VCaP (cell line): ENCODE data around the gene ITGAV.

ENCODE experiments used
- H3K27ac ChIP-seq: fragments of 450-650 bp; 2 replicates; pipeline ENCODE4 v1.5.1; 2017
- TF ChIP-seq, protein P1 (sequence below): fragments of 450-650 bp; conservative IDR thresholded peaks from 2 replicates; pipeline ENCODE4 v1.5.1; 2017; ENCODE audit warnings: mild to moderate bottlenecking, moderate library complexity

ITGAV gene

GRCh38 chr2:186645999-186646398, 56.1 kb downstream of the ITGAV start:
- TF ChIP-seq, protein P1, sequence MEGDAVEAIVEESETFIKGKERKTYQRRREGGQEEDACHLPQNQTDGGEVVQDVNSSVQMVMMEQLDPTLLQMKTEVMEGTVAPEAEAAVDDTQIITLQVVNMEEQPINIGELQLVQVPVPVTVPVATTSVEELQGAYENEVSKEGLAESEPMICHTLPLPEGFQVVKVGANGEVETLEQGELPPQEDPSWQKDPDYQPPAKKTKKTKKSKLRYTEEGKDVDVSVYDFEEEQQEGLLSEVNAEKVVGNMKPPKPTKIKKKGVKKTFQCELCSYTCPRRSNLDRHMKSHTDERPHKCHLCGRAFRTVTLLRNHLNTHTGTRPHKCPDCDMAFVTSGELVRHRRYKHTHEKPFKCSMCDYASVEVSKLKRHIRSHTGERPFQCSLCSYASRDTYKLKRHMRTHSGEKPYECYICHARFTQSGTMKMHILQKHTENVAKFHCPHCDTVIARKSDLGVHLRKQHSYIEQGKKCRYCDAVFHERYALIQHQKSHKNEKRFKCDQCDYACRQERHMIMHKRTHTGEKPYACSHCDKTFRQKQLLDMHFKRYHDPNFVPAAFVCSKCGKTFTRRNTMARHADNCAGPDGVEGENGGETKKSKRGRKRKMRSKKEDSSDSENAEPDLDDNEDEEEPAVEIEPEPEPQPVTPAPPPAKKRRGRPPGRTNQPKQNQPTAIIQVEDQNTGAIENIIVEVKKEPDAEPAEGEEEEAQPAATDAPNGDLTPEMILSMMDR: no peak
- no peak overlapping the region for H3K27ac ChIP-seq

DNA sequence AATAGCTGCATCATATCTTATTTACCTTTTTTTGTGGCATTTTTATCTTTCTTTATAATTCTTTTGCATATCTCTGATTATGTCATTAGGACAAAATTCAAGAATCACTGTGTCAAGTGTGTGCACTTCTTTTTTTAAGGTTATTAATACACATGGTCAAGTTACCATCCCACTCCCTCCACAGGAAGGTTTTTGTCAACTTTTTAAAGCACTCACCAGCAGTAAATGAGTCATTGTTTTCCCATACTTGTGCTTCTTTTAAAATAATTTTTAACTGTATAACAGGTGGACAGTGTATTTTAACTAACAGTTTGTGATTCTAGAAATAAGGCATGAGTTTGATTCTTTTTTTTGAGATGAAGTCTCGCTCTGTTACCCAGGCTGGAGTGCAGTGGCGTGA, 58.3 kb downstream of the ITGAV start:
- TF ChIP-seq, protein P1: no peak
- no peak overlapping the region for H3K27ac ChIP-seq

- TF ChIP-seq, protein P1: no peak
- no peak overlapping the region for H3K27ac ChIP-seq
These were observed 63.7 kb downstream of the ITGAV start for GRCh38 chr2:186653511-186653910.

DNA sequence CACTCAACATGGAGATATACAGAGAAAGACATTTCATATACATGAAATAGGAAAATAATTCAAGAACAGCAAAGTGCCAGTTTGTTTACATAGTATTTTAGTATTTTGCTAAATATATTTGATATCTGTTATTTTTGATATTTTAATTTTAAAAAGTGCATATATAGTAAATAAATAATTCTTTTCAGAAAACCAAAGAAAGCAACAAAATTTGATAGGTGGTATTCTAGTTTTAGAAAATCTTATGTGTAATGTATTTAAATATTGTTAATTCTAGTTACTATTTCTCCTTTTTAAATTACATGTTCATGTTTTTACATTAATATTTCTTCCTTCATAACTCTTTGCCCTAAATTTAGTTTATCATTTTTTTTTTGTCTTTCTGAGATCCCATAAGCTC, 69.5 kb downstream of the ITGAV start:
- no peak overlapping the region for H3K27ac ChIP-seq
- TF ChIP-seq, protein P1: no peak

DNA sequence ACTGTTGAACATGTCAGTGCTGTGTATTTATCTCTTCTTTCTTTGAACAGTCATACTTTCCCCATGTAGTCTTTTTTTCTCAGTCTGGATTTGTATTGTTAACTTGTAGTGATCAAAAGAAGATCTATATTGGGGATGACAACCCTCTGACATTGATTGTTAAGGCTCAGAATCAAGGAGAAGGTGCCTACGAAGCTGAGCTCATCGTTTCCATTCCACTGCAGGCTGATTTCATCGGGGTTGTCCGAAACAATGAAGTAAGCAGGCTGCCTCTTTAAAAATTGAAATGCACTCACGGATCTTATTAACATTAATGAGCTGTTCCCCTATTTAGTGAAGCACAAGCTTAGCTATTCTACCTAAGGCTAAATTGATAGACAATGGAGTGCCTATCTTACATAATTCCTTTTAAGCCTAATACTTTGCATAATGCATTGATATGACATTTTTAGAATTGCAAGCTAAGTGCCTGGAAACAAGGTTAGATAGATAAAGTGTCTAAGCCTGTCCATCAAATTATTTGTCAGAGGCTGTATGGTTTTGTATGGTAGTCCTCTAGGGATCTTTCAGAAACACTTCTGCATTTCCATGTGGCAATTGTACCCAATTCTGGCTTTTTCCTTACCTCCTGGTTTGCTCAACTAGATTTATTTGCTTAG, 74.7 kb downstream of the ITGAV start:
- no peak overlapping the region for H3K27ac ChIP-seq
- TF ChIP-seq, protein P1: no peak

DNA sequence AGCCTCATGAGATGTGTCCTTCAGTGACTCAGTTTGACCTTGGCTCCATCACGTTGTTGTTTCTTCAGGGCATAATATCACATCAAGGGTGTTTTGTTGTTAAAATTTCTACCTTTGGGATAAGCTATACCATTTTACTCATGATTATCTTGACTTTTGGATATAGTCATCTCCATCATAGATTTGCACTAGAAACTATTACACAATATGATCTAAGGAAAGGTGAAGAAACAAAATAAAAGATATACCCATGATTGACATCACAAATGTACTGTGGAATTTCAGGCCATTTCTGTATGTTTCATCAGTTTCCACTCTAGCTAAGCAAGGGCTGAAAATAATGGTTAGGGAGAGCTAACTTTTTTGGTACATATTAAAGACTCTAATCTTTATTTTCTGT, 79.3 kb downstream of the ITGAV start:
- no peak overlapping the region for H3K27ac ChIP-seq
- TF ChIP-seq, protein P1: no peak

GRCh38 chr2:186670831-186671230, 81.0 kb downstream of the ITGAV start:
- H3K27ac ChIP-seq: no peak overlapping the region
- TF ChIP-seq, protein P1: no peak
